HEK293T (cell line): ENCODE data around the gene WDR62.

Experiments
- ARNT ChIP-seq: fragments of 450-650 bp; IDR thresholded peaks from 2 replicates; pipeline ENCODE4 v1.6.1; 2017; ENCODE audit warnings: mild to moderate bottlenecking
- ELF4 ChIP-seq: fragments of 450-650 bp; IDR thresholded peaks from 2 replicates; pipeline ENCODE4 v1.6.1; 2017; ENCODE audit warnings: antibody characterized with exemption
- FOXM1 ChIP-seq: fragments of 450-650 bp; IDR thresholded peaks from 2 replicates; pipeline ENCODE4 v1.6.1; 2017; ENCODE audit warnings: mild to moderate bottlenecking, borderline replicate concordance
- HDGF ChIP-seq: fragments of 450-650 bp; IDR thresholded peaks from 2 replicates; pipeline ENCODE4 v1.6.1; 2017; ENCODE audit warnings: antibody characterized with exemption, borderline replicate concordance
- NFRKB ChIP-seq: fragments of 450-650 bp; IDR thresholded peaks from 2 replicates; pipeline ENCODE4 v1.6.1; 2016; ENCODE audit warnings: mild to moderate bottlenecking, moderate library complexity
- SP1 ChIP-seq: fragments of 450-650 bp; IDR thresholded peaks from 2 replicates; pipeline ENCODE4 v1.6.1; 2017
- SUZ12 ChIP-seq: fragments of 450-650 bp; IDR thresholded peaks from 2 replicates; pipeline ENCODE4 v1.6.1; 2016; ENCODE audit warnings: mild to moderate bottlenecking
- TARDBP ChIP-seq: fragments of 450-650 bp; IDR thresholded peaks from 2 replicates; pipeline ENCODE4 v1.6.1; 2016
- ZNF384 ChIP-seq: fragments of 450-650 bp; IDR thresholded peaks from 2 replicates; pipeline ENCODE4 v1.6.1; 2016

- TF ChIP-seq FOXM1 = no peak
- no peak for TF ChIP-seq SP1
- no peak for TF ChIP-seq ELF4
- TF ChIP-seq NFRKB = no peak
- no peak for TF ChIP-seq ZNF384
- TF ChIP-seq ARNT = no peak
- no peak for TF ChIP-seq TARDBP
- no peak for TF ChIP-seq HDGF
- TF ChIP-seq SUZ12 = no peak
Observed at GRCh38 chr19:36060430-36060829, 5.7 kb downstream of the WDR62 start.
